ENCODE results near the gene LRFN4. TPM values are rescaled to one million over a fixed set of nuclear protein-coding genes. Genes with fewer than 3 reads are reported as not detected.

LRFN4 gene
- total and polyA plus RNA-seq, 2 of the 13 experiments (the other 11 are each of a cell fraction or from before 2014, with no cell fraction given), result 1.3 to 6.8 TPM

DNA sequence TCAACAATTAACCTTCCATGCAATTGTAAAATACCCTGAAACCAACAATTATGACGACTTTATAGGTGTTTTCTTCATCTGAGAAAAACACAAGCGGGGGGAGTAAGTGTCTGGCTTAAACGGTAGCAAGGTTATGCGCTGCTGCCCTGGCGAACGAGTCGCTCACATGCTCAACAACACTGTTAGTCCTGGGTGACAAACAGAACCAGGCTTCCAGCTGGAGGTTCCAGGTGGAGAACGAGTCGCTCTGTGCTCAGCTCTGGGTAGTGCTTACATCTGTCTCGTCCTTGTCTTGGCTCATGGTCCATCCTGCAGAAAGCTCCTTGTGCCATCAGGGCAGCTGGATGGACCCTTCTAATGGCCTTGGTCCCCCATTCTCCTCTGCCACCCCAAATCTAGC lies 53.2 kb downstream of the LRFN4 start (continued):
- TF ChIP-seq SOX13 (IDR thresholded peaks at IDR 0.05), result no peak
- no peak for TF ChIP-seq SOX13 (CRISPR knock-in tag; conservative IDR thresholded peaks at IDR 0.05 in 1 of 2, IDR thresholded peaks at IDR 0.05 in 1 of 2)
- TF ChIP-seq LRRFIP1 (CRISPR knock-in tag; conservative IDR thresholded peaks at IDR 0.05), result no peak
- no peak for TF ChIP-seq ZNF296 (CRISPR knock-in tag; conservative IDR thresholded peaks at IDR 0.05)
- no peak for TF ChIP-seq ZNF790 (CRISPR knock-in tag; IDR thresholded peaks at IDR 0.05; ENCODE audit: borderline replicate concordance)
- TF ChIP-seq, protein P1, sequence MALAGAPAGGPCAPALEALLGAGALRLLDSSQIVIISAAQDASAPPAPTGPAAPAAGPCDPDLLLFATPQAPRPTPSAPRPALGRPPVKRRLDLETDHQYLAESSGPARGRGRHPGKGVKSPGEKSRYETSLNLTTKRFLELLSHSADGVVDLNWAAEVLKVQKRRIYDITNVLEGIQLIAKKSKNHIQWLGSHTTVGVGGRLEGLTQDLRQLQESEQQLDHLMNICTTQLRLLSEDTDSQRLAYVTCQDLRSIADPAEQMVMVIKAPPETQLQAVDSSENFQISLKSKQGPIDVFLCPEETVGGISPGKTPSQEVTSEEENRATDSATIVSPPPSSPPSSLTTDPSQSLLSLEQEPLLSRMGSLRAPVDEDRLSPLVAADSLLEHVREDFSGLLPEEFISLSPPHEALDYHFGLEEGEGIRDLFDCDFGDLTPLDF (CRISPR knock-in tag; IDR thresholded peaks at IDR 0.05), result no peak
- TF ChIP-seq ZNF30 (CRISPR knock-in tag; IDR thresholded peaks at IDR 0.05), result no peak
- no peak for TF ChIP-seq ZNF557 (CRISPR knock-in tag; IDR thresholded peaks at IDR 0.05)

Other genes with a start within 250 kb of the LRFN4 start
- gene RBM14, start 240.4 kb upstream of the LRFN4 start, total RNA-seq (2016; rRNA removed; fragmentation: Illumina TruSeq; extraction: Trizol), result 41.7 and 44.1 TPM in 2 replicates
- 12.7 and 14.6 TPM in 2 replicates for gene RBM14, start 240.4 kb upstream of the LRFN4 start, polyA plus RNA-seq (2011; rRNA removed)
- gene RBM4, start 218.4 kb upstream of the LRFN4 start, total RNA-seq (2016; rRNA removed; fragmentation: Illumina TruSeq; extraction: Trizol), result 136 and 138 TPM in 2 replicates
- 123 and 126 TPM in 2 replicates for gene RBM4, start 218.4 kb upstream of the LRFN4 start, polyA plus RNA-seq (2011; rRNA removed)
- gene RBM4B, start 179.2 kb upstream of the LRFN4 start, total RNA-seq (2016; rRNA removed; fragmentation: Illumina TruSeq; extraction: Trizol), result 25.6 and 25.8 TPM in 2 replicates
- gene RBM4B, start 179.2 kb upstream of the LRFN4 start, polyA plus RNA-seq (2011; rRNA removed), result 32.4 and 33.5 TPM in 2 replicates
- gene SPTBN2, start 127.8 kb upstream of the LRFN4 start, total RNA-seq (2016; rRNA removed; fragmentation: Illumina TruSeq; extraction: Trizol), result 1.2 and 4.0 TPM in 2 replicates
- 0.65 and 2.0 TPM in 2 replicates for gene SPTBN2, start 127.8 kb upstream of the LRFN4 start, polyA plus RNA-seq (2011; rRNA removed)
- gene RCE1, start 13.6 kb upstream of the LRFN4 start, total RNA-seq (2016; rRNA removed; fragmentation: Illumina TruSeq; extraction: Trizol), result 8.0 and 22.2 TPM in 2 replicates
- 22.4 and 29.3 TPM in 2 replicates for gene RCE1, start 13.6 kb upstream of the LRFN4 start, polyA plus RNA-seq (2011; rRNA removed)
- 32.6 and 39.0 TPM in 2 replicates for gene PC, start 101.3 kb downstream of the LRFN4 start, total RNA-seq (2016; rRNA removed; fragmentation: Illumina TruSeq; extraction: Trizol)
- 27.2 and 29.0 TPM in 2 replicates for gene PC, start 101.3 kb downstream of the LRFN4 start, polyA plus RNA-seq (2011; rRNA removed)
- 0.11 and 0.17 TPM in 2 replicates for gene C11orf86, start 118.2 kb downstream of the LRFN4 start, total RNA-seq (2016; rRNA removed; fragmentation: Illumina TruSeq; extraction: Trizol)
- gene C11orf86, start 118.2 kb downstream of the LRFN4 start, polyA plus RNA-seq (2011; rRNA removed), result 0.10 and 0.18 TPM in 2 replicates
- gene SYT12, start 166.1 kb downstream of the LRFN4 start, total RNA-seq (2016; rRNA removed; fragmentation: Illumina TruSeq; extraction: Trizol), result 0.02 TPM in 1 of 2 replicates, not detected in the other
- 0.01 and 0.07 TPM in 2 replicates for gene SYT12, start 166.1 kb downstream of the LRFN4 start, polyA plus RNA-seq (2011; rRNA removed)
- 0.27 and 0.29 TPM in 2 replicates for gene RHOD, start 199.8 kb downstream of the LRFN4 start, total RNA-seq (2016; rRNA removed; fragmentation: Illumina TruSeq; extraction: Trizol)
- gene RHOD, start 199.8 kb downstream of the LRFN4 start, polyA plus RNA-seq (2011; rRNA removed), result 0.98 and 1.7 TPM in 2 replicates